A673 (cell line): Measurements from ENCODE around the gene CPLX3.

Experiments used
- EZH2 ChIP-seq: fragments of 200-600 bp; sonication (generic); IDR thresholded peaks from 2 replicates; pipeline ENCODE4 v1.6.1; 2017; ENCODE audit warnings: borderline replicate concordance, low read depth, mild to moderate bottlenecking, mixed read lengths, antibody characterized with exemption, low read length; ENCODE audit not compliant: poor library complexity, severe bottlenecking
- TF ChIP-seq, protein P1 (sequence below): fragments of 300-800, 200-600 bp; sonication (generic); conservative IDR thresholded peaks from 2 replicates; pipeline ENCODE4 v1.5.1; 2017; ENCODE audit warnings: low read depth, mild to moderate bottlenecking, antibody characterized with exemption, low read length, moderate library complexity, mixed read lengths

DNA sequence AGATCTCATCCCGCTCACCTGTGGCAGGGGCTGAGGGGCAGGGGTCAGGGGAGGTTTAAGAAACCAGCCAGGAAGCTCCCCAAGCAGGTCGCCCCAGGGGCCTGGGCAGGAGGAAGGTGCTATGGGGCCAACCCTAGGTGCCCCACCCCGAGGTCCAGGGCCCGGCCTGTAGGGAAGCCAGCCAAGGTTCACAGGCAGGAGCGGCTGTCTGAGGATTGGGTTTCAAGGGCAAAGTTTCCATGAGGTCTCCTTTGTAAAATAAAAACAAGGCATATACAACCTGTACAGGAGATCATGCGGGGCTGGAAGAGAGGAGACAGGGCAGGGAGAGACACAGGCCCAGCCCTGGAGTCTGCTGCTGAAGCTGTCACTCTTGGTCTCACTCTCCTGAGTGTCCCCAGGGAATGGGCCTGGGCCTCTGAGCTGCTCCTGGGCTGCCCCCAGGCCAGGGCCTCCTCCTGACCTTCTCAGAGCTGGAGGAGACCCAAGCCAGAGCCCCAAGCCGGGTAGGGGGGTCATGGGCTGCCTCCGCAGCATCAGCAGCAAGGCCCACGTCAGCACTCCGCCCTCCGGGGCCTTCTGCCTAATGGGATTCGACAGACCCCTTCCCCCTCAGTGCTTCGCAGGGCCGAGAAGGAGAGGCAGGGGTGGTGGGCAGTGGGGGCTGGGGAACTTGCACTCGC is 5.5 kb downstream of the CPLX3 start:
- TF ChIP-seq EZH2 = no peak
- TF ChIP-seq, protein P1, sequence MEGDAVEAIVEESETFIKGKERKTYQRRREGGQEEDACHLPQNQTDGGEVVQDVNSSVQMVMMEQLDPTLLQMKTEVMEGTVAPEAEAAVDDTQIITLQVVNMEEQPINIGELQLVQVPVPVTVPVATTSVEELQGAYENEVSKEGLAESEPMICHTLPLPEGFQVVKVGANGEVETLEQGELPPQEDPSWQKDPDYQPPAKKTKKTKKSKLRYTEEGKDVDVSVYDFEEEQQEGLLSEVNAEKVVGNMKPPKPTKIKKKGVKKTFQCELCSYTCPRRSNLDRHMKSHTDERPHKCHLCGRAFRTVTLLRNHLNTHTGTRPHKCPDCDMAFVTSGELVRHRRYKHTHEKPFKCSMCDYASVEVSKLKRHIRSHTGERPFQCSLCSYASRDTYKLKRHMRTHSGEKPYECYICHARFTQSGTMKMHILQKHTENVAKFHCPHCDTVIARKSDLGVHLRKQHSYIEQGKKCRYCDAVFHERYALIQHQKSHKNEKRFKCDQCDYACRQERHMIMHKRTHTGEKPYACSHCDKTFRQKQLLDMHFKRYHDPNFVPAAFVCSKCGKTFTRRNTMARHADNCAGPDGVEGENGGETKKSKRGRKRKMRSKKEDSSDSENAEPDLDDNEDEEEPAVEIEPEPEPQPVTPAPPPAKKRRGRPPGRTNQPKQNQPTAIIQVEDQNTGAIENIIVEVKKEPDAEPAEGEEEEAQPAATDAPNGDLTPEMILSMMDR = no peak
